Measurements from ENCODE around the gene CCDC85C. TPM values are rescaled to one million over a fixed set of nuclear protein-coding genes. Genes with fewer than 3 reads are reported as not detected.
A peak's percentile ranks its signal among the peaks of the same experiment; 100 is the strongest.

Gene CCDC85C
- total and polyA plus RNA-seq, 2 of the 8 experiments (the other 6 are each of a cell fraction or from before 2014, with no cell fraction given): 16.8 to 35.8 TPM

DNA sequence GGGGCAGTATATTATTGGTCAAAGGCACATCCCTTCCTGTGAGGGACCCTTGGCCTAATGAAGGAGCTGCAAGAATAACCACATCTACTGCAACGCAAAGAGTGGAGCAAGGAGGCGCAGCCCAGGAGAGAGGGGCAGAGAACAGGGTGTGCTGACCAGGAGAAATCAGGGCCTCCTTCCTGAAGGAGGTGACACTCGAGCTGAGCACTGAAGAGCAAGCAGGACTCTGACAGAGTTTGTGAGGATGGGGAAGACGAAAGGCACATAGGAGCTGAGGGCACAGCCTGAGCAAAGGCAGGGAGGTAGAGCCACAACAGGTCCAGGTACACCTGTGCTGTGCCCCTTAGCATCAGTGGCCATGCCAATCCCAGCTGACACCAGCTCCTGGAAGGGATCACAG, 60.6 kb downstream of the CCDC85C start:
- no peak overlapping the region for H2BK12ac ChIP-seq (ENCODE audit: low read depth, low read length)
- no peak overlapping the region for H3K18ac ChIP-seq (ENCODE audit: extremely low read depth, low read length)
- H3K79me2 ChIP-seq (ENCODE audit: control insufficient read depth in 1 of 2, insufficient read depth in 2 of 2, low read length in 2 of 2): peaks cover 0 to 67% of the 10 kb centered on the region in 2 experiments; a peak in 2 of 4 replicates
- H3K27me3 ChIP-seq (replicated peaks in 1 of 4; ENCODE audit: control insufficient read depth in 3 of 4, extremely low read depth in 1 of 4, insufficient read depth in 3 of 4, low read length in 3 of 4): no peaks in the 10 kb centered on the region
- H2AK5ac ChIP-seq (ENCODE audit: low read depth, low read length): 0 out of 2 replicates have a peak overlapping the region, but pooled peaks have one; percentile 90
- peaks cover 22% of the 10 kb centered on the region; the same call in 1 of the 2 replicates for H3K79me1 ChIP-seq (ENCODE audit: low read depth, low read length)
- H4K20me1 ChIP-seq (replicated peaks in 1 of 2; ENCODE audit: control insufficient read depth in 1 of 2, insufficient read depth in 2 of 2, low read length in 2 of 2): peaks cover 4 to 16% of the 10 kb centered on the region in 2 experiments
- H3K36me3 ChIP-seq (ENCODE audit: control insufficient read depth in 2 of 4, insufficient read depth in 4 of 4, low read length in 3 of 4): no peaks in the 10 kb centered on the region
- H4K5ac ChIP-seq (ENCODE audit: insufficient read length, low read depth, low read length): no peak overlapping the region
- DNase-seq (ENCODE audit: low read depth in 1 of 2, low spot score in 2 of 2) (no peak), FAIRE-seq (no peak)
- no peak overlapping the region for H3K9ac ChIP-seq (replicated peaks in 1 of 4; ENCODE audit: extremely low read depth in 1 of 4, low read depth in 3 of 4, low read length in 3 of 4)
- H3K14ac ChIP-seq (ENCODE audit: insufficient read length): no peak overlapping the region
- no peak overlapping the region for H2AFZ ChIP-seq (ENCODE audit: low read length)
- H4K91ac ChIP-seq (replicated peaks; ENCODE audit: insufficient read length, low read length): peak overlapping the region; percentile 62
- H2BK15ac ChIP-seq (ENCODE audit: low read length): no peak overlapping the region
- no peak overlapping the region for H3K56ac ChIP-seq (replicated peaks; ENCODE audit: insufficient read length, low read depth, low read length)
- no peak overlapping the region for H2BK5ac ChIP-seq (ENCODE audit: low read depth, low read length)
- H3K9me3 ChIP-seq (ENCODE audit: insufficient read depth in 2 of 2, low read depth in 1 of 2, low read length in 1 of 2): no peaks in the 10 kb centered on the region
- H2BK120ac ChIP-seq (replicated peaks; ENCODE audit: low read depth, low read length): no peak overlapping the region
- no peaks in the 10 kb centered on the region for H3K23me2 ChIP-seq (ENCODE audit: low read depth, low read length)
- H3K27ac ChIP-seq (ENCODE audit: low read depth, low read length): no peak overlapping the region
- WGBS, 2 experiments (ENCODE audit: extremely low coverage in 1 of 2, insufficient coverage in 1 of 2, insufficient read length in 1 of 2, insufficient replicate concordance in 2 of 2, low coverage in 1 of 2, low lambda C conversion rate in 2 of 2, missing lambda C conversion rate in 1 of 2): 95% methylated on average over 4 of the region's 4 CpGs; no CpG with 5 or more reads in 1 of the 2 experiments
- H3K4me2 ChIP-seq (ENCODE audit: insufficient read depth in 1 of 2, low read depth in 2 of 2, low read length in 2 of 2): no peak overlapping the region
- no peak overlapping the region for H3K23ac ChIP-seq (ENCODE audit: insufficient read length)
- no peak overlapping the region for H3K4me3 ChIP-seq (ENCODE audit: extremely low read depth in 1 of 4, insufficient read depth in 2 of 4, low read depth in 3 of 4, low read length in 4 of 4)
- no peak overlapping the region for H2BK20ac ChIP-seq (ENCODE audit: low read length)
- H3K4ac ChIP-seq (replicated peaks; ENCODE audit: insufficient read length, low read depth, low read length): no peak overlapping the region
- no peak overlapping the region for H4K8ac ChIP-seq (ENCODE audit: extremely low read depth, insufficient read depth, low read length)
- ChIA-PET POLR2A (ENCODE audit: partially characterized antibody) (interaction anchor here (1.6 kb wide), 1 partner anchor 18 kb away, joined by 3 read pairs; no protein-coding TSS in a partner anchor), CTCF (ENCODE audit: partially characterized antibody) (interaction anchor here (1.0 to 3.6 kb wide), 10 partner anchors 8 to 85 kb away, joined by 3 to 19 read pairs (median 4); no protein-coding TSS in a partner anchor)
- peaks cover 7 to 30% (median 12%) of the 10 kb centered on the region in 4 experiments for H3K4me1 ChIP-seq (replicated peaks in 1 of 4; ENCODE audit: control insufficient read depth in 3 of 4, insufficient read depth in 4 of 4, low read length in 3 of 4)

Data from H1 (cell line).